ENCODE measurements around the gene RERE.

- no peak for TF ChIP-seq POLR2A (IDR thresholded peaks at IDR 0.05; ENCODE audit: low read depth, low read length)
- no peak for TF ChIP-seq TAF1 (IDR thresholded peaks at IDR 0.05; ENCODE audit: borderline replicate concordance, low read depth, low read length)
- TF ChIP-seq POLR2AphosphoS5 (IDR thresholded peaks at IDR 0.05; ENCODE audit: low read depth, low read length), result no peak
Observed at GRCh38 chr1:8355439-8356255, 461.8 kb downstream of the RERE start.
